HPDE6-E6E7 (cell line): Measurements from ENCODE around the gene PRR35.

Source experiments
- DNase-seq: peaks from one replicate; pipeline ENCODE4 v3.0.0; 2011; ENCODE audit warnings: missing footprints; ENCODE audit errors: extremely low spot score

Gene PRR35

GRCh38 chr16:564690-565418 lies 4.7 kb downstream of the PRR35 start:
- DNase-seq, result no peak

- no peak for DNase-seq
These were observed 5.5 kb downstream of the PRR35 start for GRCh38 chr16:565419-566330.

GRCh38 chr16:566475-567372 lies 6.5 kb downstream of the PRR35 start, which contains the start of gene NHLRC4:
NHLRC4 (plus strand) TSS chr16:567005; CDS start chr16:568048, 1,043 bp downstream.
- no peak for DNase-seq

GRCh38 chr16:567373-568256 lies 7.4 kb downstream of the PRR35 start:
- DNase-seq, result no peak

- no peak for DNase-seq
These were observed 8.4 kb downstream of the PRR35 start for GRCh38 chr16:568401-569258.

- DNase-seq, result no peak
These were observed 9.5 kb downstream of the PRR35 start, which contains the start of gene PIGQ for GRCh38 chr16:569445-570254. PIGQ (plus strand) TSS chr16:569968; CDS start chr16:574075, 4,107 bp downstream.

- DNase-seq, result no peak
These were observed 12.9 kb downstream of the PRR35 start for GRCh38 chr16:572865-573650.

GRCh38 chr16:574021-574760 lies 14.0 kb downstream of the PRR35 start:
- no peak for DNase-seq

- no peak for DNase-seq
These were observed 15.4 kb downstream of the PRR35 start for GRCh38 chr16:575354-576196.

- no peak for DNase-seq
These were observed 16.1 kb downstream of the PRR35 start for GRCh38 chr16:576197-576822.

- DNase-seq, result no peak
These were observed 16.6 kb downstream of the PRR35 start for GRCh38 chr16:576823-577201.

GRCh38 chr16:577796-578195 lies 17.6 kb downstream of the PRR35 start:
- no peak for DNase-seq

- no peak for DNase-seq
These were observed 18.2 kb downstream of the PRR35 start for GRCh38 chr16:578232-578869.

GRCh38 chr16:578870-579405 lies 18.7 kb downstream of the PRR35 start:
- DNase-seq, result no peak
